SIG-M5 treated with dmso at 0.1 percent for 504 hours (cell line): ENCODE measurements around the gene SNX2.
"Not testable (repeated sequence)": the region's sequence is repeated elsewhere in the genome, so short reads cannot be mapped to it uniquely, and the experiment has no call there.

Source experiments
- DNase-seq: peaks from one replicate; lab custom pipeline; 2025; ENCODE audit not compliant: unreplicated experiment; lab: John Stamatoyannopoulos, UW

The SNX2 gene

GRCh38 chr5:122842016-122842580 is 67.2 kb downstream of the SNX2 start:
- no peak for DNase-seq

GRCh38 chr5:122844136-122844909 is 69.4 kb downstream of the SNX2 start:
- DNase-seq: no peak

- peak; percentile 45 for DNase-seq
Measured at GRCh38 chr5:122844910-122845228, 70.0 kb downstream of the SNX2 start.

GRCh38 chr5:122845229-122846050 is 70.6 kb downstream of the SNX2 start, which contains the start of gene SNX24:
SNX24 (plus strand) TSS chr5:122845613; CDS start chr5:122845634, 21 bp downstream.
- DNase-seq: peak; percentile 45

- no peak for DNase-seq
Measured at GRCh38 chr5:122846051-122846550, 71.2 kb downstream of the SNX2 start.

GRCh38 chr5:122847687-122848081 is 72.8 kb downstream of the SNX2 start:
- no peak for DNase-seq

GRCh38 chr5:122849771-122850170 is 74.9 kb downstream of the SNX2 start:
- peak; percentile 68 for DNase-seq

- not testable (repeated sequence) for DNase-seq
Measured at GRCh38 chr5:122857538-122857937, 82.7 kb downstream of the SNX2 start.

- no peak for DNase-seq
Measured at GRCh38 chr5:122858451-122858850, 83.6 kb downstream of the SNX2 start.

- no peak for DNase-seq
Measured at GRCh38 chr5:122863240-122863639, 88.4 kb downstream of the SNX2 start.

GRCh38 chr5:122863721-122864120 is 88.8 kb downstream of the SNX2 start:
- no peak for DNase-seq

- DNase-seq: no peak
Measured at GRCh38 chr5:122864400-122864799, 89.5 kb downstream of the SNX2 start.

GRCh38 chr5:122864842-122865241 is 90.0 kb downstream of the SNX2 start:
- no peak for DNase-seq

GRCh38 chr5:122870219-122870856 is 95.5 kb downstream of the SNX2 start:
- no peak for DNase-seq

GRCh38 chr5:122871661-122872060 is 96.8 kb downstream of the SNX2 start:
- DNase-seq: no peak

GRCh38 chr5:122874179-122874875 is 99.4 kb downstream of the SNX2 start:
- no peak for DNase-seq

- peak; percentile 75 for DNase-seq
Measured at GRCh38 chr5:122877518-122877917, 102.6 kb downstream of the SNX2 start.

- no peak for DNase-seq
Measured at GRCh38 chr5:122879076-122879475, 104.2 kb downstream of the SNX2 start.
